OCI-LY1 (cell line): ENCODE data around the gene PTTG1.

Source experiments
- EZH2 ChIP-seq: fragments of 200-600 bp; sonication (generic), shearing (Covaris generic); IDR thresholded peaks from 2 replicates; pipeline ENCODE4 v1.8.0; 2017; ENCODE audit warnings: borderline replicate concordance, mixed run types, mild to moderate bottlenecking, antibody characterized with exemption, low read length, moderate library complexity, mixed read lengths
- TF ChIP-seq, protein P1 (sequence below): fragments of 200-600 bp; sonication (generic), shearing (Covaris generic); IDR thresholded peaks from 2 replicates; pipeline ENCODE4 v1.5.1; 2017; ENCODE audit warnings: mild to moderate bottlenecking, antibody characterized with exemption, low read length, moderate library complexity, mixed read lengths

DNA sequence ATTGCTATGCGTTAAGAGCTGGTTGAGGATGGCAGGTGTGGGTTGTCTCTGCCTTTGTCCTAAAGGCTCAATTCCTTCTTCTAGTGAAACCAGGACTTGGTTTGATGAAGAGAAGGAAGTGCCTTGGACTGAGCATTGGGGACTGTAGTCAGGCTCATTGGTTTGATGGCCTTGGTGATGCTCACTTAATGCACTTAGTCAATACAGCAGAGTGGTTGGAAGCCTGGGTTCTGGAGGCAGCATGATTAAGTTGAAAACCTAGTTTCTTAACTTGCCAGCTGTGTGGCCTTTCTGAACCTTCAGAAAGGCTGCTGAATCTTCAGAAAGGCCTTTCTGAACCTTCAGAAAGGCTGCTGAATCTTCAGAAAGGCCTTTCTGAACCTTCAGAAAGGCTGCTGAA is 52.4 kb downstream of the PTTG1 start:
- TF ChIP-seq, protein P1, sequence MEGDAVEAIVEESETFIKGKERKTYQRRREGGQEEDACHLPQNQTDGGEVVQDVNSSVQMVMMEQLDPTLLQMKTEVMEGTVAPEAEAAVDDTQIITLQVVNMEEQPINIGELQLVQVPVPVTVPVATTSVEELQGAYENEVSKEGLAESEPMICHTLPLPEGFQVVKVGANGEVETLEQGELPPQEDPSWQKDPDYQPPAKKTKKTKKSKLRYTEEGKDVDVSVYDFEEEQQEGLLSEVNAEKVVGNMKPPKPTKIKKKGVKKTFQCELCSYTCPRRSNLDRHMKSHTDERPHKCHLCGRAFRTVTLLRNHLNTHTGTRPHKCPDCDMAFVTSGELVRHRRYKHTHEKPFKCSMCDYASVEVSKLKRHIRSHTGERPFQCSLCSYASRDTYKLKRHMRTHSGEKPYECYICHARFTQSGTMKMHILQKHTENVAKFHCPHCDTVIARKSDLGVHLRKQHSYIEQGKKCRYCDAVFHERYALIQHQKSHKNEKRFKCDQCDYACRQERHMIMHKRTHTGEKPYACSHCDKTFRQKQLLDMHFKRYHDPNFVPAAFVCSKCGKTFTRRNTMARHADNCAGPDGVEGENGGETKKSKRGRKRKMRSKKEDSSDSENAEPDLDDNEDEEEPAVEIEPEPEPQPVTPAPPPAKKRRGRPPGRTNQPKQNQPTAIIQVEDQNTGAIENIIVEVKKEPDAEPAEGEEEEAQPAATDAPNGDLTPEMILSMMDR = no peak
- TF ChIP-seq EZH2 = no peak
